COR-L47 (cell line): ENCODE data around the gene PPIL3.

Source experiments
- DNase-seq: peaks from one replicate; lab custom pipeline; 2025; lab: John Stamatoyannopoulos, UW

PPIL3 gene

DNA sequence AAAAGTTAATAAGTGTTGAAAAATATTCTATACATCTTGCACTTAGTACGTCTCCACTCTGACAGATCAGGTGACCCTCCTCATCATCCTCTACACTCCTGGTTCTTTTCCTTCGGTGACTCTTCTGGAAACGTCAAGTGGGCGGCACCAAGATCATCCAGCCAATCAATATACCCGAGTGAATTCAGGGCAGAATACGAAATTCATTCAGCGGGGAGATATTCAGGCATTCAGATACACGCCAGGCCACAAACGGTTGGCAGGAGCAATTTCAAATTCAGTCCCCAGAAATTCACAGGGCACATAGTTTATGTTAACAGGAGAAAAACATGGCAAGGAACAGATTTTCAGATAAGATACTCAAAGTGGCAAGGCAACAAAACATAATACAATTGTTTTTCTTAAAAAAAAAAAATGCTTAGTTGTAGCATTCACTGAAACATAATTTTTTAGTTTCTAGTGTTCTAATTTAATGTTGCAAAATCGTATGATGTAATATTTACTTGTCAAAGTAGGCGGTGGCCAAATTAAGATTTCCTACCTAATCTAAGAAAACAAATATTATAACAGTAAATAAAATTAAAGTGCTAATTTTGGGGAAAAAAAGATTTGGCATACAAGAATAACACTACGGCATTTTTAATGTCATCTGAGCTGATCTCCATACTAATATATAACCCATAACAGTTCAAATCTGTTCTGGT, 28.6 kb downstream of the PPIL3 start:
- no peak for DNase-seq

DNA sequence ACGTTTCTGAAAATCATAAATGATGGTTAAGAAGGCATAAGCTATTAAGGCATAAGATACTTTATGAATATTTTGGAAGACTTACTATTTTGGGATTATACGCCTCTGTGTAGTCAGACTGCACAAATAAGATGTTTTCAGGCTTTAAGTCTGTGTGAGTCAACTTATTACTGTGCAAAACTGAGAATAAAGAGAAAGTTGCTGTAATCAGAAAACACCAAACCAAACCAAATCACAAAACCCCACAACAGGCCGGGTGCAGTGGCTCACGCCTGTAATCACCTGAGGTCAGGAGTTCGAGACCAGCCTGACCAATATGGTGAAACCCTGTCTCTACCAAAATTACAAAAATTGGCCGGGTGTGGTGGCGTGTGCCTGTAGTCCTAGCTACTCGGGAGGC, 32.1 kb downstream of the PPIL3 start:
- no peak for DNase-seq

DNA sequence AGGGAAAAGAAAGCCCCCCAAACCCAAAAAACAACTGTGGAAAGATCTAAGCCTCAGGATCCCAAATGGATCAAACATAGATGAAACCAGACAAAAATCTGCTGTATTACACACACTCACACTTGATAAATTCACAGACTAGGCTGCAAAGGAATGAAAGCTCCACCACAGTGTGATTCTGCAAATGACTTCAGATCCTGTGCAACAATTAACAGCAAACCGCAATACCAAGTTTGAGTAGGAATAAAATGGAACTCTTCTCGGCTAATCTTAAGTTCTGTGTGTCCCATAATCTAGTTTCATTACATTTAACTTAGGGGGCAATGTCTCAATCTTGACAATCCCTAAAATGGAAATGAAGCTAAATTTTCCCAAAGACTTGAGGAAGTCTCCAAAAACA, 36.3 kb downstream of the PPIL3 start:
- no peak for DNase-seq

DNA sequence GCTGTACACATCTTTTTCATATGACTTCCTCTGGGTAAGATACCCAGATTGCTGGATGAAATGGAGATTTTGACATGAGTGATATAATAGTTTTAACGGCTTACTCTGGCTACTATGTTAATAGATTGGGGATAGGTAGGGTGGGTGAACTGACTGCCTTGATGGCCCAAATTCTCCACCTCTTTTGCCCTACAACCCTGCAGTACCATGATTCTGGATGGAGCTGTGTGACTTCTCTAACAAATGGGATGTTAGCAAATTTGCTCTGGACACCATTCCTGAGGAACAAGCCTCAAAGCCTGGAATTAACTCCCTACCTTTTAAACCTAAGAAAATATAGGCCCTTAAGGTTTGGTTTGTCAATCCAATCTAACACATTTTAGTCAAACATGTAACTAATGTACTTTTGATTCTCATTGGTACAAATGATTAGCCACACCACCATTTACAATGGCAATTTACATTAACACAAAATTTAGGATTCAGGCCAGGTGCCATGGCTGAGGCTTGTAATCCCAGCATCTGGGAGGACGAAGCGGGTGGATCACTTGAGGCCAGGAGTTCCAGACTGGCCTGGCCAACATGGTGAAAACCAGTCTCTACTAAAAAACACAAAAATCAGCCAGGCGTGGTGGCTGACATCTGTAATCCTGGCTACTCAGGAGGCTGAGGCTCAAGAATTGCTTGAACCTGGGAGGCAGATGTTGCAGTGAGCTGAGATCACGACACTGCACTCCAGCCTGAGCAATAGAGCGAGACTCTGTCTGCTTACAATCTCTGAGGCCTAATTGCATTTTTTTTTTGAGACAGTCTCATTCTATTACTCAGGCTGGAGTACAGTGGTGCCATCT, 37.3 kb downstream of the PPIL3 start:
- DNase-seq: no peak

DNA sequence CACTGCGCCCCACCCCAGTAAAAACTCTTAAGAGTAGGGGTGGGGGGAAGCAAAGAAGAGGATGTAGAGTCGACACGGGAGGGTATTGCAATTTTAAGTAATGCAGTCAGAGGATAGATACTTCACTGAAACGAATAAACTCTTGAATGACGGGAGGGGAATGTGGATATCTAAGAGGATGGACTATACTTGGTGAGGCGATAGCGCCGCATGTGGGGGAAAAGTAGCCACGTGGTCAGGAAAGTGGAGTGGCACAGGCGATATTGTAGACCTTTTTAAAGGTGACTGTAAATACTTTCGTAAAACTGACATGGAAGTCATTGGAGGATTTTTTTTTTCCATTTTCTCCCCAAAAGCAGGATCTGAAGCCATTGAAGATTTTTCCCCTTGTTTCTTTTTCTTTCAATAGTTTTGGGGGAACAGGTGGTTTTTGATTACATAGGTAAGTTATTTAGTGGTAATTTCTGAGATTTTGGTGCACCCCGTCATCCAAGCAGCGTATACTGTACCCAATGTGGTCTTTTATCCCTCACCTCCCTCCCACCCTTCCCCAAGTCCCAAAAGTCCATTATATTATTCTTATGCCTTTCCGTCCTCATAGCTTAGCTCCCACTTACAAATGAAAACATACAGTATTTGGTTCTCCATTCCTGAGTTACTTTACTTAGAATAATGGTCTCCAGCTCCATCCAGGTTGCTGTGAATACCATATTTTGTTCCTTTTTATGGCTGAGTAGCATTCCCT, 38.2 kb downstream of the PPIL3 start:
- no peak for DNase-seq

DNA sequence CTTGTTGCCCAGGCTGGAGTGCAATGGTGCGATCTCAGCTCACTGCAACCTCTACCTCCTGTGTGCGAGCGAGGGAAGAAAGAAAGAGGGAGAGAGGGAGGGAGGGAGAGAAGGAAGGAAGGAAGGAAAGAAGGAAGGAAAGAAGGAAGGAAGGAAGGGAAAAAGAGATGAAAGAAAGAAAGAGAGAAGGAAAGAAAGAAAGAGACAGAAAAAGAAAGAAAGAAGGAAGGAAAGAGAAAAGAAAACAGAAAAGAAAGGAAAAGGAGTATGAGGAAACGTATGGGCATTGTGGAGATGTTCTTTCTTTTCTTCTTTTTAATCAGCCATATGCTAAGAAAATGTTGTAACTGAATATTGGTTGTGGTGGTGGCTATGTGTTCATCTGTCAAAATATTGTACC, 40.9 kb downstream of the PPIL3 start:
- DNase-seq: no peak

DNA sequence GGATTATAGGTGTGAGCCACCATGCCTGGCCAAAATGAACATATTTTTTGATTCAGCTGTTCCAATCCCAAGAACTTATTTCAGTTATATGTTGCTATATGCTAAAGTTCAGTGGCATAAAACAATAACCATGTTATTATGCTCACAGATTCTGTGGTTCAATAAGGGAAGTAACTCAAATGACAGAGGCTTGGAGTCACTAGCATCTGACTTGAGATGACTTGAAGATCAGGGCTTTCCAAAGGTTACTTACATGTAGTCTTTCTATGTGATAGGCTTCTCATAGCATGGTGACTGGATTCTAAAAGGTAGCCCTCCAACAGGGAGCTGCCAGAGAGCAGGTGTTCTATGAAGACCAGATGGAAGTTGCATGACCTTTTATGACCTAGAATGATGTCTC, 41.6 kb downstream of the PPIL3 start:
- DNase-seq: no peak

DNA sequence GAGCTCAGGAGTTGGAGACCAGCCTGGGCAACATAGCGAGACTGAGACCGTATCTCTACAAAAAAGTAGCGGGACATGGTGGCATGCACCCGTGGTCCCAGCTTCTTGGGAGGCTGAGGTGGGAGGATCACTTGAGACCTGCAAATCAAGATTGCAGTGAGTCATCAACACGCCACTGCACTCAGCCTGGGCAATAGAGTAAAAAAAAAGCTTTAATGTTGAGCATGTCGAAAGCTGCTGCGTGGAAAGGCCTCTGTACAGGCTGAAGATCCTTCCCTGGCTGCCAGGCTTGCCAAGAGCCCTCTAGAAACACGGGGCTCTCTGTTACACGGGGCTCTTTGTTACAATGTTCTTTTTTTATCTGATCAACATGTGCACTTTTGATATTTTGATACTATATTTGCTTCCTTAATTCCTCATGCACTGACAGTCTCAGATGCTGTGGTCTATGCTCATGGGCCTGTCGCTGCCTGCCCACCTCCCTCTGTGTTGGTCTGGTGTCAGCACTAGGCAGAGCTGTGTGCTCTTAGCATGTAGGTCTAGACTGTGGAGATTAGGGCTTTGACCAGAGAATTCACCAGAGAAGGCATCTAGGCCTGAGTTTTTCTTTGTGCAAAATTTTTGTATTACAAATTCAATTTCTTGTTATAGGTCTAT, 43.1 kb downstream of the PPIL3 start:
- DNase-seq: no peak

DNA sequence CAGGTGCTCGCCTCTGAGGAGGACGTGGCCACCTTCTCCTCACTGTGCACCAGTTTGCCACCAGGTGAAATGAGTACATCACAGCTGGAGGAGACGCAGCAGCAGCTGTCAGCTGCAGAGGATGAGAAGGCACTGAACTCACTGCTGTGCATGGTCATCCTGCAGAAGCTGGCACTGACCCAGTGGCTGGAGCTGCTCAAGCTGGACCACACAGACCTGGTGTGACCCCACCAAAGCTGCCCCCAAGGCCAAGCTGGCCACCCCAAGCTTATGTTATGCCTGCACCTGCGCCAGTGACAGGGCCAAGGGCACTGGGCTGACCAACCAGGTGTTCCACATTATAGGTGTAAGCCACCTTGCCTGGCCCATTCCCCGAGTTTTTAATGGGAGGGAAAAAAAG, 43.7 kb downstream of the PPIL3 start:
- no peak for DNase-seq

DNA sequence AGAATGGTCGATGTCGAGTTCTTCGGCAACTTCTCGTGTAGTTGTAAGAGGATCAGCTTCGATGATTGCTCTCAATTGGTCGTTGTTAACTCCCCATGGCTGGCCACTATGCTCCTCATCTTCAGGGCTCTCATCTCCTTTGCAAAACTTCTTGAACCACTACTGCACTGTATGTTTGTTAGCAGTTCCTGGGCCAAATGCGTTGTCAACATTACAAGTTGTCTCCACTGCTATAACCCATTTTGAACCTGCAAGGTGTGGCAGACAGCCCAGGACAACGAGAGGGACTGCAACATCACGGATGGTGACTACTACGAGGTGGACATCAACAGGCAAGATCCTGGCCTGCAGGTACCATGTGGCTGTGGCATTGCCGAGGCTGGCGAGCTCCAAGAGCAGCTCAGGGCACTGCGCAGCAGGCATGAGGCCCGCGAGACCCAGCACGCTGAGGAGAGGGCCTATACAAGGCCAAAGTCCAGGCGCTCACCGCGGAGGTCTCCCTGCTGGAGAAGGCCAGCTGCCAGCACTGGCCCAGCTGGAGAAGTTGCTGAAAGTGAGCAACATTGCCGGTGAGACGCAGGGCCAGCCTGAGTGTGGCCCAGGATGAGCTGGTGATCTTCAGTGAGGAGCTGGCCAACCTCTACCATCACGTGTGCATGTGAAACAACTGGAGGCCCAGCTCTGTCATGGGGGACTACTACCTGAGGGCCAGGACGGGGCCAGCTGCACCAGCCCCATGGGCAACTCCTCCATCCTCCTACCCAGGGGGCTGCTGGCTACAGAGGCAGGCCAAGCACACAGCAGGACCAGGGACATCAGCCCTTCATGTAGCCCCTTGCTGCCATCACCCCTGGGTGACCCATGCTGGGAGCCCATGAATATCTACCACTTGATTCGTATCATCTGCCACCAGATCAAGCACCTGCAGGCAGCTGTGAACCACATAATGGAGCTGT, 44.6 kb downstream of the PPIL3 start:
- DNase-seq: no peak

DNA sequence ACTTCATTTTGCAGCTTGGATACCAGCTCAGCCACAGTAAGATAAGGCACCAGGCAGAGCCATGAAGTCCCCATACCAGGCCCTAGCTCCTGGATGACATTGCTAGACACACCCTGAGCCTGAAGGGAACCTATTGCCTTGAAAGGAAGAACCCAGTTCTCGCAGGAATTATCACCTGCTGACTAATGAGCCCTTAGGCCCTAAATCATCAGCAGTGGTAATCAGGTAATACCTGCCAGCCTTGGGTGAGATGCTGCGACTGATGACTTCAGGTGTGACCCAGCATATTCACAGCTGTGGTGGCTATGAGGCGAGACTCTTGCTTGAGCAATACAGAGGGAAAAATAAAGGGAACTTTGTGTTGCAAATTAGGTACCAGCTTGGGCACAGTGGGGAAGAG, 49.4 kb downstream of the PPIL3 start:
- DNase-seq: no peak

DNA sequence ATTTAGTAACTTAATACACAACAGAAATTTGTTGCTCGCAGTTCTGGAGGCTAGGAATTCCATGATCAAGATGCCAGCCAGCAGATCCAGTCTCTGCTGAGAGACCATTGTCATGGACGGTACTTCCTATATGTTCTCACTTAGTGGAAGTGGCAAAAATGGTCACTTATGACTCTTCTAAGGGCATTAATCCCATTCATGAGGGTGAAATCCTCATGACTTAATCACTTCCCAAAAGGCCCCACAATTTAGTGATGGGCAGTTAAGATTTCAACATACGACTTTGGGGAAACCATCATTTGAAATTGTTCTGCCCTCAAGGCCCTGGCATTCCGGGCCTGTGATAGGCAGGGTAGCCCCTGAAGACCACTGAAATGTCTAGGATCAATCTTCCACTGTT, 54.2 kb downstream of the PPIL3 start:
- no peak for DNase-seq

DNA sequence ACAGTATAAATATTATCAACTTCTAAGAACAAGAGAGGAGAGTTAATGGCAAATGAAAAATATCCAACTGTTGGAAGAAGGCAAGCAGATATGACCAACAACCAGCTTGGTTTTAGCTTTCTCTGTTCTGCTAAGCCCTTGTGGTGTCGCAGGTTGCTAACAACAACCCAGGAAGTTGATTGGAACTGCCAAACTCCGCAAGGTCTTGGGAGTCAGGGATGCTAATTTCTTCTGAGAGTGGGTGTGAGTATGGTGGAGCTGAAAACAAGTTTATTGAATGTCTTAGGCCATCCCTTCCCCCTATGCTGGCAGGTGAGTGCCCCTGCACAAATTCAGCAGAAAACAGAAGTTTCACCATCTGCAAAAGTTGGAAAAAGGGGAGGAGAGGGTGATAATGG, 59.6 kb downstream of the PPIL3 start:
- no peak for DNase-seq

DNA sequence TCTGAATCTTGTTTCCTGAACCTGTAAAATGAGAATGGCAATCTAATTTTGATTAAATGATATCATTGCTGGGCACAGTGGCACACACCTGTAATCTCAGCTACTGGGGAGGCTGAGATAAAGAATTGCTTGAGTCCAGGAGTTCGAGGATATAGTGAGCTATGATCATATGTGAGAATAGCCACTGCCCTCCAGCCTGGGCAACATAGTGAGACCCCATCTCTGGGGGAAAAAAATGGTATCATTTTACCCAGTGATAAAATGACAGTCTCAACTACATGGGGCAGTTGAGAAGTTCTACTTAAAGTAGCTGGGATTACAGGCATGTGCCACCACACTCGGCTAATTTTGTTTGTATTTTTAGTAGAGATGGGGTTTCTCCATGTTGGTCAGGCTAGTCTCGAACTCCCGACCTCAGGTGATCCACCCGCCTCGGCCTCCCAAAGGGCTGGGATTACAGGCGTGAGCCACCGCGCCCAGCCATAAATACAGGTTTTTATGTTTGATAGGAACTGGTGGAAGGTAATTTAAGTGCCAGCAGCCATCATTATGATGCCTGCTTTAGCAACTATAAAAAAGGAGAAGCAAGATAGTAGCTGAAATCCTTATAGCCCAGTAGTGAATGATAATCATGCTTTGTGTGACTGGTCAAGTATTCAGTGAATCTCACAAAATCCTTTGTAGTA, 60.2 kb downstream of the PPIL3 start:
- no peak for DNase-seq

DNA sequence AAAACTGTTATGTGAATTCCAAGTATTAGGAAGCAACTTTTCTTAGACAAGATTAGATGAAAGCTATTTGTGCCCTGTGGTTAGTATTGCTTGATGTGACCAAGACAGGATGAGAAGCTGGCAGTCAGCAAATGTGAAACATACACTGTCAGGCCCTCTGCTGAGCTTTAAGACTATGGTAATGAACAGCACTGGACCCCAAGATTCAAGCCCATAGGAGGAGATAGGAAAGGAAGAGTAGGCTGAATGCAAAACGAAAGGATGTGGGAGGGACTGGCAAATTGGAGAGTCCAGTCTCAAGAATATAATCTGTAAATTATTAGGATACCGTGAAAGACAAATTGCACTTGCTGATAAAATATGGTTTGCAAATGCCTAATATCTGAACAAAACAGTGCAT, 60.8 kb downstream of the PPIL3 start:
- no peak for DNase-seq

DNA sequence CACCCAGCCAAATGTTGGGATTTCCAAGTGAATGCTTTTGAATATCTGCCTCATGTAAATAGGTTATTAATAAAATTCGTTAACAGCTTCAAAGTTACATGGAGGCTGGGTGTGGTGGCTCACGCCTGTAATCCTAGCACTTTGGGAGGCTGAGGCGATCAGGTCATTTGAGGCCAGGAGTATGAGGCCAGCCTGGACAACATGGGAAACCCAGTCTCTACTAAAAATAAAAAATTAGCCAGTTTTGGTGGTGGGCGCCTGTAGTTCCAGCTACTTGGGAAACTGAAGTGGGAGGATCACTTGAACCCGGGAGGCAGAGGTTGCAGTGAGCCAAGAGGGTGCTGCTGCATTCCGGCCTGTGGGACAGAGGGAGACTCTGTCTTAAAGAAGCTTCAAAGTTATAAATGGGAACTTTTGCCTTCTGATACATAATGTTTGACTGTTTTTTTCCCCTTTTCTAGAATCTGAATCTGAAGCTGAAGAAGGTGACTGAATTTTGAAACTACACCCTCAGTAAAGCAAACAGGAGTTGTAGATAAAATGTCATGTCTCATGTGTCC, 67.1 kb downstream of the PPIL3 start:
- no peak for DNase-seq
